ENCODE measurements around the gene MXD3. TPM values are rescaled to one million over a fixed set of nuclear protein-coding genes. Genes with fewer than 3 reads are reported as not detected.
"Not testable (repeated sequence)": the region's sequence is repeated elsewhere in the genome, so short reads cannot be mapped to it uniquely, and the experiment has no call there.

Gene MXD3
- total and polyA plus RNA-seq, 8 donors, result 6.8 to 86.9 (median 20.4) TPM

GRCh38 chr5:177347699-177348098 lies 36.0 kb upstream of the MXD3 start:
- no peaks in the 10 kb centered on the region for H3K27me3 ChIP-seq
- TF ChIP-seq POLR2AphosphoS5 (IDR thresholded peaks at IDR 0.05), result no peak
- WGBS, 5 donors, result 68 to 87% (median 70%) methylated on average over 4 of the region's 4 CpGs
- no peak for DNase-seq
- intact Hi-C loops (cut with DNase I; ENCODE audit: low total_unique reads), result no loop called here
- no peak overlapping the region for H3K27ac ChIP-seq
- peaks cover 32 to 67% (median 52%) of the 10 kb centered on the region in 4 donors for H3K4me1 ChIP-seq
- H3K9me3 ChIP-seq, result no peaks in the 10 kb centered on the region
- H3K36me3 ChIP-seq, result peaks cover 3 to 64% (median 49%) of the 10 kb centered on the region in 4 donors
- no peak overlapping the region for H3K4me3 ChIP-seq

- H3K27ac ChIP-seq, result no peak overlapping the region
- intact Hi-C loops (cut with DNase I; ENCODE audit: low total_unique reads), result no loop called here
- peaks cover 28 to 58% (median 49%) of the 10 kb centered on the region in 4 donors for H3K4me1 ChIP-seq
- no peak overlapping the region for H3K4me3 ChIP-seq
- no peaks in the 10 kb centered on the region for H3K9me3 ChIP-seq
- 45 to 79% (median 58%) methylated on average over 4 of the region's 4 CpGs for WGBS, 5 donors
- DNase-seq, result no peak
- no peaks in the 10 kb centered on the region for H3K27me3 ChIP-seq
- H3K36me3 ChIP-seq, result peaks cover 10 to 72% (median 58%) of the 10 kb centered on the region in 4 donors
- TF ChIP-seq POLR2A (IDR thresholded peaks at IDR 0.05), result no peak
- no peak for TF ChIP-seq EP300 (IDR thresholded peaks at IDR 0.05)
- no peak for TF ChIP-seq CTCF (IDR thresholded peaks at IDR 0.05)
- TF ChIP-seq POLR2AphosphoS5 (IDR thresholded peaks at IDR 0.05), result no peak
These were observed 35.1 kb upstream of the MXD3 start for GRCh38 chr5:177346820-177347219.

- no peak overlapping the region for H3K27ac ChIP-seq
- TF ChIP-seq POLR2AphosphoS5 (IDR thresholded peaks at IDR 0.05), result no peak
- no peak for TF ChIP-seq POLR2A (IDR thresholded peaks at IDR 0.05)
- TF ChIP-seq EP300 (IDR thresholded peaks at IDR 0.05), result no peak
- no peak for TF ChIP-seq CTCF (IDR thresholded peaks at IDR 0.05)
- no peak overlapping the region for H3K4me3 ChIP-seq
- H3K9me3 ChIP-seq, result no peaks in the 10 kb centered on the region
- H3K4me1 ChIP-seq, result peaks cover 17 to 54% (median 35%) of the 10 kb centered on the region in 4 donors
- peaks cover 10 to 88% (median 75%) of the 10 kb centered on the region in 4 donors for H3K36me3 ChIP-seq
- no peaks in the 10 kb centered on the region for H3K27me3 ChIP-seq
- intact Hi-C loops (cut with DNase I; ENCODE audit: low total_unique reads), result no loop called here
- DNase-seq, result no peak
- 90 to 98% (median 97%) methylated on average over 6 of the region's 6 CpGs for WGBS, 5 donors
These were observed 33.2 kb upstream of the MXD3 start for GRCh38 chr5:177344891-177345290.

GRCh38 chr5:177343777-177344176 lies 32.1 kb upstream of the MXD3 start:
- Histone ChIP-seq H3K9me3 (no peaks in the 10 kb centered on the region), H3K27ac (no peak overlapping the region), H3K4me3 (no peak overlapping the region), H3K27me3 (no peaks in the 10 kb centered on the region), H3K4me1 (peaks cover 6 to 52% (median 26%) of the 10 kb centered on the region in 4 donors), H3K36me3 (peaks cover 10 to 89% (median 79%) of the 10 kb centered on the region in 4 donors)
- TF ChIP-seq POLR2A (IDR thresholded peaks at IDR 0.05) (no peak), POLR2AphosphoS5 (IDR thresholded peaks at IDR 0.05) (no peak), EP300 (IDR thresholded peaks at IDR 0.05) (no peak), CTCF (IDR thresholded peaks at IDR 0.05) (no peak)
- intact Hi-C loops (cut with DNase I; ENCODE audit: low total_unique reads), result no loop called here
- no peak for DNase-seq
- 93 to 97% (median 95%) methylated on average over 6 of the region's 6 CpGs for WGBS, 5 donors

- intact Hi-C loops (cut with DNase I; ENCODE audit: low total_unique reads); H3K27ac ChIP-seq; H3K9me3 ChIP-seq; DNase-seq; H3K27me3 ChIP-seq; H3K4me3 ChIP-seq: not testable (repeated sequence)
- WGBS, 5 donors, result 89 to 95% (median 94%) methylated on average over 14 of the region's 14 CpGs
- peaks cover 16 to 97% (median 87%) of the 10 kb centered on the region in 4 donors for H3K36me3 ChIP-seq
- H3K4me1 ChIP-seq, result peaks cover 5 to 52% (median 21%) of the 10 kb centered on the region in 4 donors
These were observed 31.3 kb upstream of the MXD3 start for GRCh38 chr5:177343000-177343399.

All from stomach (tissue), 9 donors.